Activated CD4-positive, alpha-beta T cell treated with anti-CD3 and anti-CD28 coated beads for 4 hours (primary cell): Measurements from ENCODE around the gene VSTM5.

Source experiments
- DNase-seq, 2 donors: peaks; one replicate each; pipeline ENCODE4 v3.0.0-alpha.2; 2020

VSTM5 gene

DNA sequence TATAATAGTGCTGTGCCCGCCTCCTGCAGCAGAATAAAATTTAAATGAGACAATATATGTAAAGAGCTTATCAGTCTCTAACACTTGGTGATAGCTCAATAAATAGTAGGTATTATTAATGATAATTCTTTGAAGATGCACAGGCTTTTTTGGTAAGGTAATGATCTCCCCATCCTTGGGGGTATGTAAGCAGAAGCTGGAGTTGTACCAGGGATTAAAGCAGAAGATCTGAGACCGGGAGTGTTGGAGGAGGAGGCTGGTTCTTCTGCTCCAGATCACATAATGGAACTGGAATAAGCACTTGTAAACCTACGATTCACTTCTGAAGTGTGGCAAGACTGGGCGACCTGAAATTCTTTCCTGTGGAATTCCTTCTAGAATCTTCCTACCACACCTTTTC, 8.4 kb downstream of the VSTM5 start:
- DNase-seq, result no peak

DNA sequence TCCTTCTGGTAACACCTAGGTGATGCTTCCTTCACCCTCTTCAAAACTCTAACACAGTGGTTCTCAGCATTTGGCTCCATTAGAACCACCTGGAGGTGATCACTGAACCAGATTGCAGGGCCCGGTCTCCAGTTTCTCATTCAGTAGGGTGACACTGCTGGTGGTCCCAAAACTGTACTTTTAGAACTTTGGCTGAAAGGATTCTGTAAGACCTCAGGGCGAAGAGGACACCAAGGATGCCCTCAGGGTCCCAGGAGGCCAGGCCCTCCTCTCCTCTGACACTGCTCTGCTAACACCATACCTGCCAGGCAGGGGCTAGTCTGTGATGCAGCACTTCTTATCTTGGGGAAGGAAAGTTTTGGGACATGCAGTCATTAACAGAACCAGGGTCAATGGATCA, 9.0 kb downstream of the VSTM5 start:
- no peak for DNase-seq

DNA sequence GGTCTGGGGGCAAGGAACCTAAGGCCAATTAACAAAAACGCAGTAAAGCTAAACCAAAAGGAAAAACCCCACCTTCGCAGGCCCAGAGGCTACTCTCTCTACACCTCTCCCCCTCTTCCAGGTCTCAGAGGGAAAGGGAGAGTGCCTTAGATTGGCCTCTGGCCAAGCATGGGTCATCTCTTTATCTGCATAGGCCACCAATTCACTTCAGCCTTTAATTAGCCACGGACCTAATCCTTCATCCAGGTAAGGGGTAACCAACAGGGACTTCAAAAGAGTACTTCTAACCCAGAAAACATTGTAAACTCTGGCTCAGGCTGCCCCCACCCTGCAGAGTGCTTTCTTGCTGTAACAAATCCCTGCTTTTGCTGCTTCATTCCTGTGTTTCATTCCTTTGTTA, 9.4 kb downstream of the VSTM5 start:
- no peak for DNase-seq

DNA sequence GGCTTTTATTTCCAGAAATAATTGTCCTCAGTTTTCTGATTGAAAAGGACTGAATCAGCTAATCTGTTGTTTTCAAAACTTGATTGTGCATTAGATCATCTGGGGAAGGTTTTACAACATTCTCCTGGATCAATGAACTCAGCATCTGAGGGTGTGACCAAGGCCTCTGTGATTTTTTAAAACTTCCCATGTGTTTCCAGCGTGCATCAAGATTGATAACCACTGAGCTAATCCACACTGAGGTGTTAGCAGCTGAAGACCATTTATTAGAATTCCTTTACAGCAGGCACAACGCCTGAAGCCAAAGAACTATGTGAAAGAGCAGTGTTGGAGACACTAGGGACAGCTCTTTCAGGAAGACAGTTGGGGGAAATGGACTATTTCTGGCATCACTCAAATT, 10.2 kb downstream of the VSTM5 start:
- DNase-seq, result no peak

DNA sequence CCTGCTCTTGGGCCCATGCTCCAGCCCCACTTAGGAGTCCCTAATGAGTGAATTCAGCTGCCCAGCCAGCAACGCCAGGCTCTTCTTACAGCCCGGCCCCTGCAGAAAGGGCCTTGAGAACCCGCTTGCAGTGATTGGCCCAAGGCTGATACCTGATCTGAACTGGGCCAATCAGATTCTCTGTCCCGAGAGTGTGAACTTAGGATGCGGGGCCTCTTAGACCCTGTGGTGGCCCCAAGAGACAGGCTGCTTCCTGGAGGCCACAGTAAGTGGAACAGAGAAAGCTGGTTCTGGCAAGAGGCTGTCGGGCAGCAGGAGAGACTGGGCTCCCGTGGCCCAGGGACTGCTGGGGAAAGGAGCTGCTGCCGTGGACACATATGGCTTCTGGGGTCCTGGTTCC, 11.5 kb downstream of the VSTM5 start:
- DNase-seq, result no peak

DNA sequence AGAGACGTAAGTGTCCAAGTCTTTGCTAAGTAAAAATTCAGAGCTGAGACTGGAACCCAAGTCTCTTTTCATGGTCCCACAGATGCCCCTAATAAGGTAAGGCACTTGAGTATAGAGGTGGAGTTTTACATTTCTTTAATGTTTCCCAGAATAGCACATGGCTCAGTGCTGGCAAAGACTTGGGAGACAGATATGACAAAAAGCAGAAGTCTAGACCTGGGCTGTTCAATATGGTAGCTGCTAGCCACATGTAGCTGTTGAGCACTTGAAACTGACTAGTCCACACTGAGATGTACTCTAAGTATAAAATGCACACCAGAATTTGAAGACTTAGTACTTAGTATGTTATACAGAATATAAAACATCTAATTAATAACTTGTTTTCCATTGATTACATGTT, 17.6 kb downstream of the VSTM5 start:
- DNase-seq, result no peak

DNA sequence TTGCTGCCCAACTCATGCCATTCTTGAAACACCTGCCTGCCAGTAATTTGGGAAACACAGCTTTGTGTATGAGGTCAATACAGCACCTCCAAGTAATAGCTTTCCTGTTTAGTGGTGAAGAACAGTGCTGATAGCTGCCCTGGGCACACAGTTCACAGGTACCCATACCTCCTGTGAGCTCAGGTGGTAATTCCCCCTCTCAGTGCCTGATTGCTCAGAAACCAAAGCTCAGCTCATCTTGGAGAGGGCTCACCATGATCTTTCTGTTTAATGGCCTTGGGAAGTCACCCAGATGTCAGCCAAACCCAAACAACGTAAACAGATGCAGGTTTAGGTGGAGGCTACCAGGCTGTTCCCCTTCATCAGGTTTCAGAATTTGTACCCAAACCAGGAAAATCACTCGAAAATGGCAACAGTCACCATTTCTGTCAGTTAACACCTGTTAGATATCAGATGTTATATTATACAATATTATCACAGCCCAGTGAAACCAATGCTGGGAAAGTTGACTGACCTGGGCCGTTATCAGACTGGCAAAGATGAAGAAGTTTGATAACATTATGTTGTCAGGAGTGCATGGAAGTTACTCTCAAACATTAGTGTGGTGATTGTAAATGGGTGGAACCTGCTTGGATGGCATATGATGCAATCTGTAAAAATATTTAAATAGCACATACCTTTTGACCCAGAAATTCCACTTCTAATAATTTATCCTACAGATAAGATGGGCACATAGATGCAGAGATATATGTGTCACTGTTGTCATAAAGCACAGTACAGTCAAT, 18.9 kb downstream of the VSTM5 start:
- DNase-seq, result no peak

DNA sequence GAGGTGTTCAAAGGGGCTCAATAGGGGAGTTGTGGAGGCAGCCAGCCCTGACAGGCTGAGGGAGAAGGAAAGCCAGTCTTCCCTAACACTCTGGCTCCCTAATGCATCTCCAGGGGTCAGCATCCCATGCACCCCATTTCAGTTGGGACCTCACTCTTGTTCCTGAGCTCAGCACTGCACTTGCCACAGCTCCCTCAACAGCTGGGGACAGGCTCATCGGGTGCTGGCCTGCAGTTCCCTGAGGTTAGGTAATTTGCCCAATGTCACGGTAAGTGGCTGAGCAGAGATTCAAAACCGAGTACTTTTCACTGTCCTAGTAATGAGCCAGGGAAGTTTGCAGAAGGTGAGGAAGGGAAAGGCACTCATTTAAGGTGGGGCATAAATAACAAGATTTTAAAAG, 20.8 kb downstream of the VSTM5 start:
- no peak for DNase-seq

DNA sequence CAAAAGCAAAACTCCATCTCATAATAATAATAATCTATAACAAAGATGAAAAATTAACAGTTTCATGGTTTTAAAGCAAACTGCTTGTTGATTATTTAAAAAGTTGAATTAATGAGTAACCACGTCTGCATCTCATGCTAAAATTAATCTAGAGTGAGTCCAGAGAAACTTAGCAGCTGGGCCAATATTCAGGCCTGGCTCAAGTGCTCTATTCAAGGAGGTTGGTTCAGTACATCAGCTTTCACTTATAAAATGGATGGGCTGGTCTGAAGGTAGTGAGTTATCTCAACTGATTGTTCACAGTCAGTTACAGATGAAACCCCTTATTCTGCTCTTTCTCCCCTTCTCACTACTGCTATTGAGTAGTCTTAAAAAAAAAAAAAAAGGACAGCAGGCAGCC, 23.1 kb downstream of the VSTM5 start:
- no peak for DNase-seq

DNA sequence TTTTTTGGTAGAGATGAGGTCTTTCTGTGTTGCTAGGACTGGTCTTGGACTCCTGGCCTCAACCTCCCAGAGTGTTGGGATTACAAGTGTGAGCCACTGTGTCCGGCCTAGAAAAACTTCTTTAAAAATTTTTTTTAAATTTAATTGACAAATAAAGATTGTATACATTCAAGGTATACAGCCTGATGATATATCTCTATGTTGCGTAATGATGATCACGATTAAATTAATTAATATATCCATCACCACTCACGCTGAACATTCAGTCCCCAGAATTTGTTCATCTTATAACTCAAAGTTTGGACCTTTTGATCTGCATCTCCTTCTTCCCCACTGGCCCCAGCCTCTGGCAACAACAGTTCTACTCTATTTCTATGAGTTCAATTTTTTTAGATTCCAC, 27.2 kb downstream of the VSTM5 start:
- DNase-seq, result no peak

DNA sequence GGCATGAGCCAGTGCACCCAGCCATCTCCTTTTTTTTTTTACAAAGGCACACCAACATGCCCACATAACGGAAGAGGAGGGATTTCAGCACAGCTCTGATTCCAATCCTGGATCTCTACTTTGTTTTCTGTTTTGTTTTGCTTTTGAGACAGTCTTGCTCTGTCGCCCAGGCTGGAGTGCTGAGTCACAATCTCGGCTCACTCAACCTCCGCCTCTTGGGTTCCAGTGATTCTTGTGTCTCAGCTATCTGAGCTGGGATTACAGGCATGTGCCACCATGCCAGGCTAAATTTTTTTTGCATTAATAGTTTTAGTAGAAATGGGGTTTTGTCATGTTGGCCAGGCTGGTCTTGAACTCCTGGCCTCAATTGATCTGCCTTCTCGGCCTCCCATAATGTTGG, 28.1 kb downstream of the VSTM5 start:
- DNase-seq, result no peak

DNA sequence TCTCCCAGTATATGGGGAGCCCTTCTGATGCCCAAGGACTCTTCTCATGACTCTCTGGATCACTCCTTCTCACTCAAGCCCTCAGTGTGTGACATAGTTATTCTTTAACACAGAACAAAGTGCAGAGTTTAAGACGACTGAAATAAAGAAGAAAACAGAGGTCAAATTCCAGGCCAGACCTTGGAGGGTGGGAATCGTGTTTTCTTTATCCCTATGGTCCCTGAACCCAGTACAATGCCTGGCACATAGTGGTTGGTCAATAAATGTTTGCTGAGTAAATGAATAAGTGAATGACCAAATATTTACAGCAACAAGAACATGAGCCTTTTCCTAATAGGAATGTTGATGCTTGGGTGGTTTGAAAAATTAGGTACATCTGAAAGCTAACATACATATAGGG, 28.8 kb downstream of the VSTM5 start:
- no peak for DNase-seq

DNA sequence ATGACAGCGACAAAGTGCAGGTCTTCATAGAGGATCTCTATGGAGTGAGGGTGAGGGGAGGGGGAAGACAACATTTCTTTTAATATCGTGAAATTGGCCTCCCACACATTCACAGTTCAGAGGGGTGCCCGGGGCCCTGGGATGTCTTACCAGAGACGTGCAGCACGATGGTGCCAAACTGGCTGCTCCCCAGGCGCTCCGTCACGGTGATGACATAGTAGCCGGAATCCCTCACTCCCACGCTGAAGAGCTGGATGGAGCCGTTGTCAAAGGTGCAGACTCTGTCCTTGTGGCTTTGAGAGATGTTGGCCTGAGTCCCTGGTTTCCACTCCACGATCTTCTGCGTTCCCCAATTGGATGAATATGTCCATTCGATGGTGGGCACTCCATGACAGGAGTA, 29.6 kb downstream of the VSTM5 start:
- DNase-seq, result no peak

DNA sequence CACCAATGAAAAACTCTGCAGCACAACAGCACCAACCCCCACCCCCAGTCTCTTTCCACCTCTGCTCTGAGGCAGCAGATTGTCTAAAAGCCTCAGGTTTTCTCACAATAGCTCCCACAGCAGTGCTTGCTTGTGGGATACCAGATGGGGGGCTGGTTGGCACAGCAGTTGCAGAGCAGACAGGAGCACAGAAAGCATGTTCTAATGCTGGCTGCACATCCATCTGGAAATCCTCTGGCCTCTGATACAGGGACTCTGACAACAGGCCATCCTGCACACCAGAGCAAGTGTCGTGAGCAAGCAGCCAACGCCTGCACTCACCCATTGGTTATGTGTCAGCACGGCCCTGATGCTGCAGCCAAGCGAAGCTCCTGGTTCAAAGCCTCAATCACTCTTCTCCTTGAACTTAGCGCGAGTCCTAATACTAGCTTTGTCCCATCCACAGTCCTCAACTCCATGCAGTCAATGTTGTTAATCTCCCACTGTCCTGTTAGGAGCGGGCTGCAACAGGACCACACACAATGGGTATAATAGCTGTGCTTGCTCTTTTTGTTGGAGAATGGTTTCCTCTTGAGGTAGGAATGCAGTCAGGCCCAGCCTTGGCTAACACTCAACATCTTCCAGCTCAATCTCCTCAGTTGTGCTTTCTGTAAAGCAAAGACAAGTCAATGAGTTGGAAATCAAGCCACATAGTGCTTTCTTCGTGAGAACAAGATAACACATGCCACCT, 30.3 kb downstream of the VSTM5 start:
- DNase-seq, result no peak

DNA sequence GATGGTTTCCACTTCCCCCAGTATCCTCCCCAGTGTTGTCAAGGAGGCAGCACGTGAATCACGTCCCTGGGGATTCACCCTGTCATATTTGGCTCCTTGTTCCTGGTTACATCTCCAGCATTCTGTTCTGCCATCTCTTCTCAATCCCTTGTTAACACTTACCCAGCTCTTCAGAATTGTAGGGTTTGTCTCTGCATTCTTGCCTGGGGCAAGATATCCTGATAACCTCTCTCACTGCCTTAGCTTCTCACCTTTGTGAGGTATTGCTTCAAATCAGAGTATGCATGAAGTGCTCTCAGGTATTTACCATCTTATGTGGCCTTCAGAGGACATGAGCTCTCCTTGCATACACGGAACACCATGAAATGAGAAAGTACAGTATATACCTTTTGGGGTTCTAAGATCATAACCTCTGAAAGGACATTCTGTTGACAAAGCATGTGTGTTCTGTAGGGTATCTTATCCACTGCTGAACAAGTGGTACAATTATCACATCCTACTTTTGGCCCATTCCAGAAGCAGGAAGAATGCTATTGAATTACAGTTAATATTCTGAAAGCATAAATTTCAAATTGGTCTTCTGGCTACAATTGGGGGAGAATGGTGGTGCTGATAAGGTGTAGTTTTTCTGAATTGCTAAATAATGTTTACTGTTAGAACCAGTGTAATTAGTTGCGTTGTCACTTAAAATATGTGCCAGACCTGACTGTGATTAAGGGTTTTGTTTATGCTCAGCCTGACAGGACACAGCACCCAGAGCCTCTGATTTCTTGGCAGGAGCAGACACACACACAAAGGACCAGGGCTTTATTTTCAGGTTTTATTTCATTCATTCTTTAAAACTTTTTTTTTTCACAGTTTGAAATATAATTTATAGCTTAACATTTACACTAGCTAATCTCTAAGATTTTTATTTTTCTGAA, 32.7 kb downstream of the VSTM5 start:
- no peak for DNase-seq

DNA sequence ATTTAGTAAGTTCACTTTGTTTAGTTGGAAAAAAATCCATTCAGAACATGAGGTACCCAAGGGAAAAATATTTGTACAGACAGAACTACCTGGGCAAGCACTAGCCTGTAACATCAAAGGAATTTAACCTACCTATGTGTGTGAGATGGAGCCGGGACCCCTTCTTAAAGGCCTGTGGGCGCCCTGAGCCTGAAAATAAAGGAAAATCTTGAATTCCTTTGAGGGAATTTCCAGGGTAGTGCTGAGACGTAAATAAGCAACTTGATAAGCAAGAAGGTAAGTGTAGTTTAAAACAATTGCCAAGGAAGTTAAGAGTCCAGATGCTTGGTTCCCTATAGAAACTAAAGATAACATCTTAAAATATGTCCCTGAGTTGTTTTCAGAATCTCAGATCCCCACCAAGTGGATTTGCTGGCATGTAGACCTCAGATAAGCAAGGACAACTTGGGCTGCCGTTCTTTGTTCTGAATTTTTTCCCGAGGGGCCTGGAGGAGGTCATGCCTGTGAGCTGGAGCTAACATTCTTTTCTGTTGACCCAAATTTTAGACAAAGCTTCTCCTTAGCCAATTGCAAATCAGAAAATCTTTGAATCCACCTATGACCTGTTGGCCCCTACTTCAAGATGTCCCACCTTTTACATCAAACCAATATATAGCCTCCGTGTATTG, 35.3 kb downstream of the VSTM5 start:
- DNase-seq, result no peak

DNA sequence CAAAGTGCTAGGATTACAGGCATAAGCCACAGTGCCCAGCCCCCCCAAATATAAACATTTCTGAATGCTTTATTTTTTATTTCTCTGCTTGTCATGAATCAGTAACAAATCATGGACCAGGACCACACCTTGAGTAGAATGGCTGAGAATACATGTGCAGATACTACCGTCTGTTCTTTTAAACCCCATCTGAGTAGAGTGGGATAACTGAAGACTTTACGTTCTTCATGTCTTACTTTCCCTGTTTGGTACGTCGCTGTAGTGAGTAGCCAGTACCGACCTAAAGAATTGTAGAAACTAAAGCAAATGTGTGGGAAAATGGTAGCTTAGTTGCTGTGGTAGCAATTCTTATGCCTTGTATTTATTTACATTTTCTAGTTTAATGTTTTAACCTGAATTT, 36.4 kb downstream of the VSTM5 start:
- DNase-seq, result no peak

DNA sequence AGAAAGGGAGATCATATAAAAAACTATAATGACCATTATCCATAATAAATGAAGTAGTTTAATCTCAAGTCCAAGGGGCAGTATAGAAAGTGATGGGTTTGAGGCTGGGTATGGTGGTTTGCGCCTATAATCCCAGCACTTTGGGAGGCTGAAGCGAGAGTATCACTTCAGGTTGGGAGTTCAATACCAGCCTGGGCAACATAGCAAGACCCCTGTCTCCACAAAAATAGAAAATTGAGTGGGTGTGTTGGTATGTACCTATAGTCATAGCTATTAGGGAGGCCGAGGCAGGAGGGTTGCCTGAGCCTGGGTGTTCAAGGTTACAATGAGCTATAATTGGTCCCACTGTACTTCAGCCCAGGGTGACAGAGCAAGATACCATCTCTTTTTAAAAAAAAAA, 42.4 kb downstream of the VSTM5 start:
- DNase-seq, result no peak

DNA sequence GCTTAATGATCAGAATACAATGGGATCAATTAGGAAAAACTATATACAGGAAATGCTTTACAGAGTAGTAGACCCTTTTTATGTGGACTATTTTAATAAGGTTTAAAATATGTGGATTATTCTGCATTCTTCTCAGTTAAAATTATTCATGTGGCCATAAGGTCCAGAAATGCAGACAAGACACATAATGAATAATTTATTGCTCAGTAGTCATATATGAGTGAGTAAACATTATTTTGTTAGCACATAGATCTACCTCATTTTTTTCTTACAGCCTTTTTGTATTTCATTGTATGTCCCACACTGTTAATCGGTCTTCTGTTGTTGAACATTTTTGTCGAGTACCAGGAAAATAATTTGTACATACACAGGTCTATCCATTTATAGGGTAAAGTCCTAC, 45.5 kb downstream of the VSTM5 start:
- DNase-seq, result no peak

DNA sequence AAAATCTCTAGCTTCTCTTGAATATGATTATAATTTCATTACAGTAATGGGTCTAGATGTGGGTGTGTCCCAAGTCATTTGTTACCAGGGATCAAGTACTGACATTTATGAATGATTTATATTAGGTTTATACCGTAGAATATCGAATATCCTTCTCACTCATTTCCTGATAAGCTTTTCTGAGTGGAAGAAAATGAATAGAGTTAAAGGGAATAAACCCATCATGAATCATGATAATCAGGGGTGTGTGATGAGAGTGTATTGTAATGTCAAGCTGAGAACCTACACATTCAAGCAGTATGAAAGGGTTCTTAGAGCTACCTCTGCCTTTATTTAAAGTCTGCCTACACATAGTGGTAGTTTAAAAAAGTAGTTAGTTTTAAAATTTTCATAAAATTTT, 49.1 kb downstream of the VSTM5 start:
- DNase-seq, result no peak

DNA sequence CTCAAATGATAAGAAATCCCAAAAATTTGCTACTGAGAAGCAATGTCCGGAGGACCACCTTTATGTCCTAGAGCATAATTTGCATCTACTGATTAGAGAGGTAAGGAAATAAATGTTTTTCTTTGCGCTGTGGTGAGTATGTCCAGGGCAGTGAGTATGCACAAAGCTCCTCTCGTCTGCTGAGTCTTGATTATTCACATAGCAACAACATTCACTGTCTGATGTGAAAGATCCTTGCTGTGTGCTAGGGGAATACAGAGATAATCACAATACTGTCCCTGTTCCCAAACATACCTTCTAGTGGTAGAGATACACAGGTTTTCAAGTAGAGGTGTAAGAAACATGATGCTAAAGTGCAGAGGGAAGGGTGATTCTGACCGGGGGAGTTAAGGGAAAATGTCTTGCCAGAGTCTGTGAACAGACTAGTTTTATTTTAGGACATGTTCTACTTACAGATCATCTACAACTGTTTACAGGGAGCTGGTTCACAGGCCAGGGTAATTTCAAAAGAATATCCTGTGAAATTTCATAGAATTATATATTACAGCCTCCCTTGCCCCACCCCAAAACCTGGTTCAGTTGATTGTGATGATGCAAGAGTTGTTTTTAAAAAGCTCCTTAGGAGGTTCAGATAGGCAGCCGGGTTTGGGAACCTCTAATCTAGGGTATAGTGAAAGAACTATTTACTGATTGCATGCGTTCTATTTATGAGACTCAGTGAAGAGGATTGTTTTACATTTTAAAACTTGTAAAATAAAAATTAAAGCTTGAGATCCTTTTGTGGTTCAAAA, 53.8 kb downstream of the VSTM5 start:
- no peak for DNase-seq

DNA sequence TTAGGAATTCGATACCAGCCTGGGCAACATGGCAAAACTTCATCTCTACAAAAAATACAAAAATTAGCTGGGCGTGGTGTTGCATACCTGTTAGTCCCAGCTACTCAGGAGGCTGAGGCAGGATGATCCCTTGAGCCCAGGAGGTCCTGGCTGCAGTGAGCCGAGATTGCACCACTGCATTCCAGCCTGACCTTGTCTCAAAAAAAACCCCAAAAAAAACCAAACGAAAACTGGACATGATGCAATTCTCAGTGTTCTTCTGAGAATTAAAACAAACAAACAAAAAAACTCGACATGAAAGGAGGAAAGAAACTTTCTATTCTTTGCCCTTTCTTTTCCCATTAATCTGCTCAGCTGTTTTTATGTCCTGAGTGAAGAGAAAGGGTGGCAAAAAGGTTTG, 58.9 kb downstream of the VSTM5 start:
- DNase-seq, result no peak
